ENCODE data around the gene PHACTR3. TPM values are rescaled to one million over a fixed set of nuclear protein-coding genes. Genes with fewer than 3 reads are reported as not detected.

PHACTR3 gene
- total RNA-seq, 2 donors from 2014 or later: 0.13 TPM; not detected in 1

- DNase-seq: no peak
- H3K4me3 ChIP-seq (ENCODE audit: low read length): no peak overlapping the region
- WGBS, 2 experiments (ENCODE audit: insufficient coverage in 1 of 2, insufficient read length in 1 of 2): 73 to 78% methylated on average over 5 to 7 of the region's 7 CpGs
- peaks cover 37% of the 10 kb centered on the region for H3K9me3 ChIP-seq (ENCODE audit: control insufficient read depth, low read length)
- Mint-ChIP-seq H3K36me3 (ENCODE audit: low read depth) (no peaks in the 10 kb centered on the region), H3K4me3 (no peak overlapping the region), H3K27ac (no peak overlapping the region), H3K4me1 (no peaks in the 10 kb centered on the region), H3K9me3 (no peaks in the 10 kb centered on the region), H3K27me3 (ENCODE audit: insufficient read depth) (peaks cover 43% of the 10 kb centered on the region)
- H3K27me3 ChIP-seq (ENCODE audit: control insufficient read depth, insufficient read depth, low read length, poor library complexity, severe bottlenecking): no peaks in the 10 kb centered on the region
- TF ChIP-seq CTCF (conservative IDR thresholded peaks at IDR 0.05): no peak
- H3K4me1 ChIP-seq (ENCODE audit: control insufficient read depth, insufficient read depth, low read length): no peaks in the 10 kb centered on the region
- H3K9ac ChIP-seq (ENCODE audit: extremely low read depth, low read length, poor library complexity, severe bottlenecking): no peak overlapping the region
- H3K27ac ChIP-seq (ENCODE audit: low read depth, low read length): no peak overlapping the region
- H3K36me3 ChIP-seq (ENCODE audit: control insufficient read depth, insufficient read depth, low read length): no peaks in the 10 kb centered on the region
These were observed 62.2 kb downstream of the PHACTR3 start for GRCh38 chr20:59666586-59666985.

GRCh38 chr20:59667131-59667530, 62.8 kb downstream of the PHACTR3 start:
- no peak overlapping the region for H3K27ac ChIP-seq (ENCODE audit: low read depth, low read length)
- Mint-ChIP-seq H3K36me3 (ENCODE audit: low read depth) (no peaks in the 10 kb centered on the region), H3K27ac (no peak overlapping the region), H3K9me3 (no peaks in the 10 kb centered on the region), H3K27me3 (ENCODE audit: insufficient read depth) (peaks cover 39% of the 10 kb centered on the region), H3K4me3 (no peak overlapping the region), H3K4me1 (no peaks in the 10 kb centered on the region)
- peaks cover 39% of the 10 kb centered on the region for H3K9me3 ChIP-seq (ENCODE audit: control insufficient read depth, low read length)
- H3K27me3 ChIP-seq (ENCODE audit: control insufficient read depth, insufficient read depth, low read length, poor library complexity, severe bottlenecking): no peaks in the 10 kb centered on the region
- WGBS, 2 experiments (ENCODE audit: insufficient coverage in 1 of 2, insufficient read length in 1 of 2): 66 to 73% methylated on average over 2 of the region's 3 CpGs
- TF ChIP-seq CTCF (conservative IDR thresholded peaks at IDR 0.05): no peak
- H3K9ac ChIP-seq (ENCODE audit: extremely low read depth, low read length, poor library complexity, severe bottlenecking): no peak overlapping the region
- no peaks in the 10 kb centered on the region for H3K36me3 ChIP-seq (ENCODE audit: control insufficient read depth, insufficient read depth, low read length)
- no peaks in the 10 kb centered on the region for H3K4me1 ChIP-seq (ENCODE audit: control insufficient read depth, insufficient read depth, low read length)
- DNase-seq: no peak
- no peak overlapping the region for H3K4me3 ChIP-seq (ENCODE audit: low read length)

- H3K27me3 Mint-ChIP-seq (ENCODE audit: insufficient read depth): peaks cover 37% of the 10 kb centered on the region
- no peaks in the 10 kb centered on the region for H3K27me3 ChIP-seq (ENCODE audit: control insufficient read depth, insufficient read depth, low read length, poor library complexity, severe bottlenecking)
- no peaks in the 10 kb centered on the region for H3K36me3 ChIP-seq (ENCODE audit: control insufficient read depth, insufficient read depth, low read length)
- H3K4me1 Mint-ChIP-seq: no peaks in the 10 kb centered on the region
- no peak overlapping the region for H3K9ac ChIP-seq (ENCODE audit: extremely low read depth, low read length, poor library complexity, severe bottlenecking)
- H3K9me3 Mint-ChIP-seq: no peaks in the 10 kb centered on the region
- H3K4me3 ChIP-seq (ENCODE audit: low read length): no peak overlapping the region
- no peak overlapping the region for H3K4me3 Mint-ChIP-seq
- TF ChIP-seq CTCF (conservative IDR thresholded peaks at IDR 0.05): no peak
- no peaks in the 10 kb centered on the region for H3K4me1 ChIP-seq (ENCODE audit: control insufficient read depth, insufficient read depth, low read length)
- no peak for DNase-seq
- 89 to 90% methylated on average over 15 to 16 of the region's 16 CpGs for WGBS, 2 experiments (ENCODE audit: insufficient coverage in 1 of 2, insufficient read length in 1 of 2)
- H3K27ac Mint-ChIP-seq: no peak overlapping the region
- H3K9me3 ChIP-seq (ENCODE audit: control insufficient read depth, low read length): peaks cover 39% of the 10 kb centered on the region
- no peak overlapping the region for H3K27ac ChIP-seq (ENCODE audit: low read depth, low read length)
- H3K36me3 Mint-ChIP-seq (ENCODE audit: low read depth): no peaks in the 10 kb centered on the region
These were observed 63.7 kb downstream of the PHACTR3 start for GRCh38 chr20:59667981-59668515.
